Activated T-cell treated with anti-CD3 and anti-CD28 coated beads, Interleukin-2, amount 50 U/mL, for 1 hour (primary cell): ENCODE measurements around the gene TRAK1.
"Not testable (repeated sequence)": the region's sequence is repeated elsewhere in the genome, so short reads cannot be mapped to it uniquely, and the experiment has no call there.

Experiments
- DNase-seq: peaks from one replicate; pipeline ENCODE4 v3.0.0-alpha.2; 2020

TRAK1 gene, protein sequence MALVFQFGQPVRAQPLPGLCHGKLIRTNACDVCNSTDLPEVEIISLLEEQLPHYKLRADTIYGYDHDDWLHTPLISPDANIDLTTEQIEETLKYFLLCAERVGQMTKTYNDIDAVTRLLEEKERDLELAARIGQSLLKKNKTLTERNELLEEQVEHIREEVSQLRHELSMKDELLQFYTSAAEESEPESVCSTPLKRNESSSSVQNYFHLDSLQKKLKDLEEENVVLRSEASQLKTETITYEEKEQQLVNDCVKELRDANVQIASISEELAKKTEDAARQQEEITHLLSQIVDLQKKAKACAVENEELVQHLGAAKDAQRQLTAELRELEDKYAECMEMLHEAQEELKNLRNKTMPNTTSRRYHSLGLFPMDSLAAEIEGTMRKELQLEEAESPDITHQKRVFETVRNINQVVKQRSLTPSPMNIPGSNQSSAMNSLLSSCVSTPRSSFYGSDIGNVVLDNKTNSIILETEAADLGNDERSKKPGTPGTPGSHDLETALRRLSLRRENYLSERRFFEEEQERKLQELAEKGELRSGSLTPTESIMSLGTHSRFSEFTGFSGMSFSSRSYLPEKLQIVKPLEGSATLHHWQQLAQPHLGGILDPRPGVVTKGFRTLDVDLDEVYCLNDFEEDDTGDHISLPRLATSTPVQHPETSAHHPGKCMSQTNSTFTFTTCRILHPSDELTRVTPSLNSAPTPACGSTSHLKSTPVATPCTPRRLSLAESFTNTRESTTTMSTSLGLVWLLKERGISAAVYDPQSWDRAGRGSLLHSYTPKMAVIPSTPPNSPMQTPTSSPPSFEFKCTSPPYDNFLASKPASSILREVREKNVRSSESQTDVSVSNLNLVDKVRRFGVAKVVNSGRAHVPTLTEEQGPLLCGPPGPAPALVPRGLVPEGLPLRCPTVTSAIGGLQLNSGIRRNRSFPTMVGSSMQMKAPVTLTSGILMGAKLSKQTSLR

DNA sequence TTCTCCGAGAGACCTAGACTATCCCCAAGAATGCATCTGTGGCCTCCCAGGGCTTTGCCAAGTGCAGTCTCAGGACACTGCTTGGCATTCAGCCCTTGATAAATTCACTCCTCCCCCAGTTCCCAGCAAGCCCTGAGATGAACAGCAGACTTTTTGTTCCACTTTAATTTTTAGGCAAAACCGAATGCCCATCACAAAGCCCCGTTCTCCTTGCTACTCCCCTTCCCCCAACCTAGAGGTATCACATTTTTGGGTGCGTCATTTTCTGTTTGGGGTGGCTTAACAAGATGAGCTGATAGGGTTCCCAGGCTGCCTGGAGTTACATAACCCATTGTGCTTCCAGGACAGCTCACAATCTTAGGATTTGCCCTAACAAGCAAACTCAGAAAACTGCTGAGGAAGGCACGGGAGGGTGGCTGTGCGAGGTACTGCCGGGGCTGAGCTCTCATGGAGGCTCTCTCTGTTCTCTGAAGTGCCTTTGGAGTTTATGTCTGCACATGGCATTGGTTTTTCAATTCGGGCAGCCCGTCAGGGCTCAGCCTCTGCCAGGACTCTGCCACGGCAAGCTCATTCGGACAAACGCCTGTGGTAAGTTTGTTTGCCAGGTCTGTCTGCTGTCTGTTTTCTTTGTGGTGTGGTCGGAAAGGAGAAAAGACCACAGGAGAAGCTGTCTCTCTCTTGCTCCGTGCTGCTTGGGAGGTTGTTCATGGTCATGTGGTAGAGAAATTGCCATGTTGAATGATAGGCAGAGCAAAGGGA is at the start of gene TRAK1:
TRAK1 (plus strand) TSS at position 385 of the 759 bp plus-strand sequence; CDS start at position 498, 113 bp downstream.
- no peak for DNase-seq

DNA sequence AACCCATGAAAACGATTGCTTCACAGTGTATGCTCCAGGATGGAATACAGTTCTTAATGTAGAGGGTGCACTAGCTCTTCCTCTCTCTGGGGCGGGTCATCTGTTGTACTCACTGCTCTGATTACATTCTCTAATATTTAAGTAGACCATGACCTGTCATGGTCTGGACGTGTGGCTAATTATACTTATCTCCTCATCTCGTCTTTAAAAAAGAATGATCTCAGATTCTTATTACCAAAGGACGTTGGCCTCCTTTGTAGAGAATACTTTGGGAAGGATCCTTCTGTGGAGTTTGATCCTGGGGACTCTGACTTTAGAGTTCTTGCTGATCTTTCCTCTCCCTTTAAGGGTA is 48.4 kb upstream of the TRAK1 start:
- no peak for DNase-seq

DNA sequence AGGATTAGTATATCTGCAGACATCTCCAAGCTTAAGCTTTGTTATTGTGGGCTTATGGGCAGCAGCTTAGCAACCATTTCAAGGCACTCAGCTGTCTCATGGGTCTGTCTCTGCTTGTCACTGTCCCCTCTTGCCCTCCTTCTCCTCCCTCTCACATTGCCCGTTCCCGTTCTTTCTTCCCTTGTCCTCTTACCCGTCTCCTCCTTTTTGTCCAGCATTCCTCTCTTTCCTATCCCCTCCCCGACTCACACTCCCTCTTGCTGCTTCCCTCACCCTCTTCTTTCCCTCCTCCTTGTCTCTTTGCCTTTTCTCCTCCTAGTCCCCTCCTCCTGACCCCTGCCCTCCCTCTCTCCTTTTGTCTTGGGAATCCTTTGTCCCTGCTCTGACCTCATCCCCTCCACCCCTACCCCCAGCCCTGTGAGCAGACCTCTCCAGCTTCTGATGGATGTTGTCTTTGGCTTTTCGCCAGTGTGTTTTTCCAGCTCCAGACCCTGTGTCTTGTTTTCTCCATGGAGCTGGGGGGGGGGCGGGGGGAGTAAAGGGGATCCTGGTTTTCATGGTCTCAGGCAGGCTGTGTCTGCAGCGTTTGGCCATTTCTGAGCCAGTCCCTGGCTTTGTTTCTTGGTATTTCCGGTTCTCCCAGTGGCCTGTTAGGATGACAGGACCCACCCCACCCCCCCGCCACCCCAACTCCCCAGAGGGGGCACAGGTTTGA is 47.9 kb upstream of the TRAK1 start:
- DNase-seq, result no peak

DNA sequence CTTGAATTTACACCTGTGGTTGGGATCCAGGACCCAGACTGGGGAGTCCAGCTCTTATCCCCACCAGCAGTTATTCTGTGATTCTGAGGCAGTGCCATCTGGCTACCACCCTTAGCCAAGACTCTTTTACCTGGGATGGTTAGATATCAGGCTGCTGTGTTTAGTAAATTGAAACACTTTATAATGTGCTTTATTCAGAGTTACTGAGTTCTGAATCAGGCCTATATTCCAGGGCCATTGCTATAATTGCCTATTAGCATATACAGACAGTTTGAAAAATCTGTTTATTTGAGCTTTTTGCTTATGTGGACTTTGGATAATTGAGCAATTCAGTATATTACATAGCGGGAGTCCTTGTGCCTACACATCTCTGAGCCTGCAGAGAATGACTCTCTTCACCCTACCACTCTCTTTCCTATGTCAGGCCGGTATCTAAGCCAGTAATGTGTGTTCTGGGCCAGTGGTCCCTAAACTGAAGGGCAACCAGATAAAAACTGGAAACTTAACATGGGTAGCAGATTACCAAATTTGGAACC is 45.4 kb upstream of the TRAK1 start:
- DNase-seq, result no peak

DNA sequence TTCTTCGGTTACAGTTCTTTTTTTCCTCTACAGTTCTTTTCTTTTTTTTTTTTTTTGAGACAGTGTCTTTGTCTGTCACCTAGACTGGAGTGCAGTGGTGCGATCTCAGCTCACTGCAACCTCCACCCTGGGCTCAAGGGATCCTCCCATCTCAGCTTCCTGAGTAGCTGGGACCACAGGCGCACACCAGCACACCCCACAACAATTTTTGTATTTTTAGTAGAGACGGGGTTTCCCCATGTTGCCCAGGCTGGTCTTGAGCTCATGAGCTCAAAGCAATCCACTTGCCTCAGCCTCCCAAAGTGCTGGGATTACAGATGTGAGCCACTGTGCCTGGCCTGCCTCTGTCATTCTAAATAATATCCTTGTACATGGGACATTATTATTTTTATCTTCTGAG is 42.6 kb upstream of the TRAK1 start:
- not testable (repeated sequence) for DNase-seq

DNA sequence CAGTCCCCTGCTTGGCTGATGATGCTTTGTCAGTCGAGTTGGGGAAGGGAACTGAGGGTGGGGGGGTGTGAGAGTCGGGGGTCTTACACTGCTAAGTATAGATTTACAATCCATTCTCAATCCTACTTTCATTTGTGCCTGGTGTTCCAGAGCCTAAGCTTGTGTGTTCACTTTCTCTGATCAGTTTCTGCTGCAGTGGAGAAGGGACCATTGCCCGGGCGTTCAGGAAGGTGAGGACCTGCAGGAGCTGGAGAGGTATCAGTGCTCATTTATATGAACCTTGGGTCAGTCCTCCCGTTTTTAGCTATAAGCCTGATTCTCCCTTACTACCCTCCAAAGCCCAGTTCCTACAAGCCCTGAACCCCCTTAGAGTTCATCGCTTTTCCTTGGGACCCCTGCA is 41.0 kb upstream of the TRAK1 start:
- no peak for DNase-seq

DNA sequence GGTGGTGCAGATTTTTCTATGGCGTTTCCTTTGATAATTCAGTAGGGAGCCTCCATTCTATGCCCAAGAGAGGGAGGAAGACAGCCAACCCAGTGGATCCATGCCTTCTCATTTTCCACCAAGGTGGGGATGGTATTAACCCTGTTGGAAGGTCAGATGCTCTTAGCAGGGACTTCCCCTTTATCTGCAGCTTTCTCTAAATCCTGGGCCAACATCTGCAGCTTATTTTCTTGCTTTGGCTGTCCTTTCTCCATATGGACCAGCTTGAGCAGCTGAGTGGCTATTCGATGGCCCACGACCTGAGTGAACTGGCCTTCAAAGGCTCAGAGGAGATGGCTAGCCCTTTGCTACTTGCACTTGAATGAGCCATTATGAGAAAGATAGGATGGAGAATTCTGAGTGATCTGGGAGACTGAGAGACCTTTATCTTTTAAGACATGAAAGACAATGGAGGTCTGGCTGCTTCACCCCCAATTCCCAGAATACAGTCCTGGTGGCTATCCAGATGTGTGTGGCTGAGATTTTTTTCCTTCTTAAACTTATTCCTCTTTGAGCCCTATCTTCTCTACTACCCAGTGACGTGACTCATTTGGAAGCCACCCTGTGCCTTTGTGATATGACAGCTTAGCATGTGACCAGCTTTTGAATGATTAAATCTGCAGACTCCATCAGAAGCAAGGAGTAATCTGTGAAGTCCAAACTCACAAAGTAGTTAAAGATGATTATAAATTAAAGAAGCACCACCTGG is 39.6 kb upstream of the TRAK1 start:
- no peak for DNase-seq

DNA sequence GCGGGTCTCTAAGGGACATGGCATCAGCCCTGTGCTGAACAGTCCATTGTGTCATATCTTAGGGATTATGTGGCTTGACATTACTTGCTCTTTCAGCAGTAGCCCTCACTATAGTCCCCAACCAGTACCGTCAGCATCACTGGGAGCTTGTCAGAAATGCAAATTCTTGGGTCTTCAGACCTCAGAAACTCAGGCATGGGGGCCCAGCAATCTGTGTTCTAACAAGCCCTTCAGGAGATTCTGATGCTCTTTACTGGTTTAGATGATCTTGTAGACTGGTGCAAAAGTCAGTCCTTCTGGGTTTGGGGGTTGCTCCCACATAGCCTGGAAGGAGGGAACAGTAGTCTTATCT is 39.0 kb upstream of the TRAK1 start:
- no peak for DNase-seq

DNA sequence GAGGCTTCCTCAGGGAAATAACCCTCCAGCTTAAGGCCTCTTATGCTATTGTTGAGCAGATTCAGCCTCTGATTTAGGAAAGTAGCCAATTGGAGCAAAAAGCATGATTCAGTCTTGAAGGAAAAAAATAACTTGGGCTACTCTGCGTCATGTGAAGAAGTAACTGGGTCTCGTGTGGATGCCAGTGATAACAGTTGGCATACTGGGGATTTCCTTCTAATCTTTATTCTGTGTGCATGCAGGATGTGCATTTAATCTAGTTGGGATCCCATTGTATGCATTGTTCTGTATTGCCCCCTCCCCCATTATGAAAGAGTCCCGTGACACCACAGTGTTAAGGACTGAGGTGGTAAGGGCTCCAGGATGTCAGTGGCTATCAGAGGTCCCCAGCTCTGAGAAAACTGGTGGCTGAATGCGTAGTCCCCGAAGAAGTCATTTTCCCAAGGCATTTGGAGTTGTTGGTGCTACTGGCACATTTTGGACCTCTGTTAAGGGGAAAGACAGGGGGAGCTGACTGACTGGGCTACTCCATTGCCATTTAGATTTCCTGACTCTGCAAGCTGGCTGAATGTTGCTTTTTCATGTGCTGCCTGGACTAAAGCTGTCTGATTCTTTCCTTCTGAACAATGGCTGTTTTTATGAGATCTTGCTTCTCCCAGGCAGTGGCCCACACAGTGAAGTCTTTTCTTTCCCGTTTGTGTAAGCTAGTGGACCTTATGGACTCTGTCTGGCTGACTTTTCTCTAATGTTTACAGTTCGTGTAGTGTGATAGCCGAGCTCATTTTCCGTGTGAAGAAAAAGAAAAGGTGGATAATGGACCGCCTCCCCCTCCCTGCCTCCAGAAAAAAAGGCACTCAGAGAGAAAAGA is 38.4 kb upstream of the TRAK1 start:
- DNase-seq, result no peak

DNA sequence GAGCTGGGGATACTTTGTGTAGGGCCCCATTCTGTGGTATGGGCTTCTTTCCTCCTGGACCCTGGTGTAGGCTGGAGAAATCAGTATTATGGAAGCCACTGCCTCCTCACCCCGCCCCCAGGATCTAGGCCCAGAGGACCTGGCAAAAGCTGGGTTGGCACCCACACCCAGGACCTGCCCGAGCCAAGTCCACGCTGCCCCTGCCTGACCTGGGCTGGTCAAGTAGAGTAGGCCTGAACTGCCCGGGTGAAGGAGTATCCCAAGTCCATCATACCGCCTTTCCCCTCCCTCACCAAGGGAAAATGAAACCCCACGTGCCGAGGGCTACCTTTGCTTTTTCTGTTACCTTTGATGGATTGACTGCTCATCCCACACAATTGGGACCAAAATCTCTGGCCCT is 37.7 kb upstream of the TRAK1 start:
- DNase-seq, result no peak

DNA sequence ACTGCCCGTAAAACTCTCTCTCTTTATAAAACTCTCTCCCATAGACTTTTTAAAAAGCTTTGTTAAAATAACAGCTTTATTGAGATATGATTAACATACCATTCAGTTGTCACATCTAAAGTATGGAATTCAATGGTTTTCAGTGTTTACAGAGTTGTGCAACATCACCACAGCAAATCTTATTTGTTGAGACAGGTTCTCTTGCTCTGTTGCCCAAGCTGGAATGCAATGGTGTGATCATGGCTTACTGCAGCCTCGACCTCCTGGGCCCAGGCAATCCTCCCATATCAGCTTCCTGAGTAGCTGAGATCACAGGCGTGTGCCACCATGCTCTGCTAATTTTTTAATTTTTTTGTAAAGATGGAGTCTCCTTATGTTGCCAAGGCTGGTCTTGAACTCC is 35.9 kb upstream of the TRAK1 start:
- DNase-seq, result no peak

DNA sequence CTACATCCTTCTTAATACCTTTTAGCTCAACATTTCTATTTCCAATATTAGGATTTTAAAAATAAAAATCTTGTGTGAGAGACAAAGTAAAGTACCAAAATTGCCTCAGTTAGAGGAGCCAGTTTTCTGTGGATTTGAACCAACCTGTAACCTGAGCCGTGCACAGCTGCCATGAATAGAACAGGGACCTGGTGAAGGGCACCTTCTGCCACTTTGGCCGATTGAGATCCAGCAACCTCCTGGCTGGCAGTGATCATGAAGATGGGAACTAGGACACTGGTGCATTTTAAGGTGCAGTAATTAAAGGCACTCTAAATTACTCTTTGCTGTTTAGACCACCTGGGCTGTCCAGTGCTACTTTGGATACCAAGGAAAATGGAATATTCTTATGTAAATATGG is 34.3 kb upstream of the TRAK1 start:
- no peak for DNase-seq

DNA sequence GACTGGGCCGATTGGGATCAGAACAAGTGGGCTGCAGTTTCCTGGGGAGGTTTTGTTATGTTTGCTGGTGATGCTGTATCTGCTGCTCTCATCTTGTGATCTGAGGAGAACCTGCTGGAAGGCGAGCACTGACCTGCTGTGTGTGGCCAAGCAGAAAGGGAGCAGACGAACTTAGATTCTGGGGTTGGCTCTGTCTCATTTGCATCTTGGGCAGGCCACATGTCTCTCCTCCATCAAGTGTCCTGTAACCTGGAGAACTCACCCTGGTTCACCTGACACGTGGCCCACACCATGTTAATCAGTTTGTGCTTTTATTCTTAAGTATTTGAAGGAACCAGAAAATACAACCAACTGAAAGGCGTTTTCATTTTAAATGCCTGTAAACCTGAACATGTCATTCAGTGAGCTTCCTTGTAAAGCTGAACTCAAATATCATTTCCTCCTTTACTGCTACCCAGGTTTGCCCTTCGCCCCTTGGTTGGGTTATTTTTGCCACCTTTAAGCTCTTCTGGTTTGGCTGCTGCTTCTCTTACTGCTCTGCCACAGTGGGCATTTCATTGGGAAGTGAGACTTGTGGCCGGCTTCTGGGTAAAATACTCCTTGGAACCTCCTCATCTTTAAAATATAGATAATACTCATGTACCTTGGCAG is 33.5 kb upstream of the TRAK1 start:
- no peak for DNase-seq

DNA sequence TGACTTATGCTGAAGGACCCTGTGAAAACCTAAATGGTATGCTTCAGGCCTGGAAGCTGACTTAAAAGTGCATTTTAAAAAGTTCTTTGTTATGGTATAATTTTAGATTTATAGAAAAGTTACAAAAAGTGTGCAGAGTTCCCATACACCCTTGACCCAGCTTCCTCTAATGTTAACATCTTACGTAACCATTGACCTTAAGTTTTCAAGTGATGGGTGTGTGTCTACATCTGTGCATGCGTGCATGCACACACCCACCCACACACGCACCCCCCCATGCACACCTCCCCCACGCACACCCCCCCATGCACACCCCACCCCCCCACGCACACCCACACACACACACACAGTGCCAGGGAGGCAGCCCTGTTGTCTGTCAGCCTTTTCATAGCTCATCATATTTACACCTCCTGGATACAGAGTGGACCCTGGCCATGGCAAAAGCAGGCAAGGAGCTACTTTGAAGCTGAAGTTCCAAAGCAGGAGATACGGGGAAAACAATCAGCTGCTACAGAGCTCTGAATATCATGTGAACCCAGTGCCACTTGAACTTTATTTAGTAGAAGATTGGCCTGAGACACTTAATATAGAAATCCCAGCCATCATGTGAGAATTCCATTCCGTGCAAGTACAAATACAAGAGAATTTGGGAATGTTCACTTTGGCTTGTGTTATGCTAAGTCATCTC is 30.0 kb upstream of the TRAK1 start:
- no peak for DNase-seq

DNA sequence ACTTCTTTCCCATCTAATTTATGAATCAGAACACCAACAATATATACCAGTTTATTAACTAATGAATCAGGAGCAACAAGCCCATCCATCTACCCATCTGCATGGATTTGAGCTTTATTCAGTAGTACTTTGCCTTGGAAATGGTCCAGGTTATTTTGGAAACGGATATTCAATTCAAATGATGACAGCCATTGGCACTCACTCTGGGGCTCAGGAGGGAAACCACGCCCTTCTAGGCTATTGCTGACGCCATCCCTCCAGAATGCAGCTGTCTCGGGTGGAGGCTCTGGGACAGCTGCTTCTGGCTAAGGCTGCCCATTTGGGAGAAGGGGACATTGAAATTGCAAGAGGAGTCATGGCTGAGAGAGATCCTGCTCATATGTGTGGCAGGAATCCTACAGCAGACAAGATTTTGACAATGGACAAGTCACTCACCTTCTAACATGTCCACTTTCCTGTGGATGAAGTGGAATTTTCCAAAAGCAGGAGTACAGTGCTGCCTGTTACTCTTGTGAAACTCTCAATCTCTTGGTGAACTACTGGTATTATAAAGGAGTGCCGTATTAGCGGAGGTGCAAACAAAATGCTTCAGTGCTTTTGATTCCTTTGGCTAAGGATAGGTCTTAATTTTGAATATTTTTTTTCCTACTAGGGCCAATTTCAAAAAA is 29.3 kb upstream of the TRAK1 start:
- DNase-seq, result no peak

DNA sequence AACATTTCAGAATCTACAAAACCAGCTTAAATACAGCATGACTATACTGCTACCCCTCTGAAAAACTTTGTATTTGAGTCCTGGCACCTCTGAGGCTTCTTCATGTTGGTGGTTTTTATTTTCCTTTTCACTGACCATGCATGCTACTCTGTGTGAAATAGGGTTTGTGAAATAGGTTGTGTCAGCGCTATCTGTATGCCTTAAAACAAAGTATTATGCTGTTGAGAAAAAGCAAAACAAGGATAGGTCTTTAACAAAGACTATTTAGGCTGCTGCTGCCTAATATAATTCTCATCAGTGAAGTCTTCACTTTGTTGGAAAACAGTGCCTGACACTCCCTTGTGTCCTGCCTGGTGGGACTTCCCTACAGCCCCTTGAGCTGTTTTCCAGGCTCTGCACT is 28.7 kb upstream of the TRAK1 start:
- no peak for DNase-seq

DNA sequence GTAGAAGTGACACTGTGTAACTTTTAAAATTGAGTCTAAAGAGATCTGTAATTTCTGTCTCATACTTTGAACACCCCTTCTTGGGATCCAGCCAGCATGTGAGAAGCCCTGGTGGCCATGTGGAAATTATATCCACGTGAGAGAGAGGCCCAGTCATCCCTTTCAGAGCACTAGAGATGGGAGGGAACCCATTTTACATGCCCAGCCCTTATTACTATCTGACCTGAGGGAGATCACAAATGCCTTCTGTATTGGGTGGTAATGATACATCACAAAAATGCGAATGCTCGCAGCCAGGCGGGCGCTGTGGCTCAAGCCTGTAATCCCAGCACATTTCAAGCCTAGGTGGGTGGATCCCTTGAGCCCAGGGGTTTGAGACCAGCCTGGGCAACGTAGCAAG is 27.3 kb upstream of the TRAK1 start:
- no peak for DNase-seq

DNA sequence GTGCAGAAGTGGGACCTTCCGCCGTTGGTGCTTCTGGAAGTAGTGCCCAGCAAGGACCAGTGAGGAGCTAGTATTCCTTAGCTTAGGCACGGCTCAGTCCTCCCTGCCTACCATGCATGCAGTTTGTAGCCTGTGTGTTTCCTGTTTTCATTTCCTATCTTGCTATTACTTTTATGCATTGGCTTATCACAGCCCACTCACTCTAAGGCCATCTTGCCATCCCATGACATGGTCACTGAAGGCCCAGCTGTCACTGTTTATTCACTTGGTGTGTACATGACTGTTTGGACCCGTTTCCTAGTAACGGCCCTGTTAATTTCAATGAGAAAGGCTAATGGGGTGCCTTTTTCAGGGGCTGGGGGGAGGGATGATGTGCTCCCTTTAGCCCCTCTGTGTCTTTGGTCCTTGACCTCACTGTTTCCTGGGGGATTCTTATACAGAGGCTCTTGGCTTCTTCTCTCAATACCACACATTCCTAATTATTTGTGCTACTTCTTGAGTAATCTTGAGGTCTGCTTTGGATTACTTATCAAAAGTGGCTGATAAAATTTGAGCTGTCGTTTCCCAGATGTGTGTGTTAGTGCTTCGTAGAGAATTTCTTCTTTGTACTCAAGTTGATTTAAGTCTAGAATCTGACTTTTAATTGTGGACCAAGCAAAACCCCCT is 24.5 kb upstream of the TRAK1 start:
- DNase-seq, result no peak
